H9 (cell line): ENCODE results near the gene TRIO. TPM values are rescaled to one million over a fixed set of nuclear protein-coding genes. Genes with fewer than 3 reads are reported as not detected.

Experiments used
- DNase-seq: peaks from one replicate; pipeline ENCODE4 v3.0.0-alpha.2; 2017
- H2AFZ ChIP-seq: one replicate; pipeline ENCODE4 v1.6.1; 2013; ENCODE audit warnings: mild to moderate bottlenecking, low read length, control low read depth, moderate library complexity
- H2AK5ac ChIP-seq: 2 replicates; pipeline ENCODE4 v1.6.1; 2013; ENCODE audit warnings: low read length, control low read depth, mixed read lengths; ENCODE audit not compliant: insufficient read length
- H2BK120ac ChIP-seq: one replicate; pipeline ENCODE4 v1.6.1; 2013; ENCODE audit warnings: low read depth, mild to moderate bottlenecking, low read length, control low read depth, inconsistent platforms; ENCODE audit not compliant: poor library complexity, severe bottlenecking
- H2BK12ac ChIP-seq: 2 replicates; pipeline ENCODE4 v1.6.1; 2013; ENCODE audit warnings: low read length, control low read depth, mixed read lengths, low read depth; ENCODE audit not compliant: insufficient read length
- H2BK15ac ChIP-seq: 2 replicates; pipeline ENCODE4 v1.6.1; 2013; ENCODE audit warnings: low read depth, low read length, control low read depth
- H2BK20ac ChIP-seq: one replicate; pipeline ENCODE4 v1.6.1; 2013; ENCODE audit warnings: low read depth, mild to moderate bottlenecking, low read length, control low read depth, inconsistent platforms; ENCODE audit not compliant: poor library complexity, severe bottlenecking
- H2BK5ac ChIP-seq: 2 replicates; pipeline ENCODE4 v1.6.1; 2013; ENCODE audit warnings: low read length, control low read depth, mixed read lengths; ENCODE audit not compliant: insufficient read length
- H3K14ac ChIP-seq: 2 replicates; pipeline ENCODE4 v1.6.1; 2013; ENCODE audit warnings: low read length, control low read depth; ENCODE audit not compliant: insufficient read depth
- H3K18ac ChIP-seq: 2 replicates; pipeline ENCODE4 v1.6.1; 2013; ENCODE audit warnings: low read depth, mild to moderate bottlenecking, mixed read lengths, low read length, control low read depth; ENCODE audit not compliant: insufficient read length
- H3K23ac ChIP-seq: 2 replicates; pipeline ENCODE4 v1.6.1; 2013; ENCODE audit warnings: low read length, control low read depth, mixed read lengths, low read depth; ENCODE audit not compliant: insufficient read length
- H3K23me2 ChIP-seq: 2 replicates; pipeline ENCODE4 v1.6.1; 2013; ENCODE audit warnings: low read depth, mild to moderate bottlenecking, mixed read lengths, low read length, control low read depth; ENCODE audit not compliant: insufficient read length, poor library complexity, severe bottlenecking
- H3K27ac ChIP-seq: 2 replicates; pipeline ENCODE4 v1.5.1; 2013; ENCODE audit warnings: low read length, control low read depth, mixed read lengths, low read depth; ENCODE audit not compliant: insufficient read length
- H3K27me3 ChIP-seq: 2 replicates; pipeline ENCODE4 v1.6.1; 2013; ENCODE audit warnings: low read length, control low read depth, inconsistent platforms; ENCODE audit not compliant: insufficient read depth
- H3K4ac ChIP-seq: 2 replicates; pipeline ENCODE4 v1.6.1; 2013; ENCODE audit warnings: low read depth, mild to moderate bottlenecking, control low read depth, inconsistent platforms, low read length, moderate library complexity
- H3K4me1 ChIP-seq: 2 replicates; pipeline ENCODE4 v1.6.1; 2013; ENCODE audit warnings: low read length, control low read depth, inconsistent platforms; ENCODE audit not compliant: insufficient read depth
- H3K4me2 ChIP-seq: 2 replicates; pipeline ENCODE4 v1.6.1; 2013; ENCODE audit warnings: low read length, control low read depth, mixed read lengths; ENCODE audit not compliant: insufficient read length, insufficient read depth
- H3K56ac ChIP-seq: 2 replicates; pipeline ENCODE4 v1.6.1; 2013; ENCODE audit warnings: low read depth, mild to moderate bottlenecking, mixed read lengths, low read length, control low read depth; ENCODE audit not compliant: insufficient read length
- H3K79me1 ChIP-seq: 2 replicates; pipeline ENCODE4 v1.6.1; 2013; ENCODE audit warnings: low read depth, mild to moderate bottlenecking, moderate library complexity, low read length, control low read depth, inconsistent platforms; ENCODE audit not compliant: insufficient read depth, poor library complexity, severe bottlenecking
- H3K79me2 ChIP-seq: 2 replicates; pipeline ENCODE4 v1.6.1; 2013; ENCODE audit warnings: low read length, control low read depth, inconsistent platforms; ENCODE audit not compliant: insufficient read depth
- H3K9ac ChIP-seq: 2 replicates; pipeline ENCODE4 v1.6.1; 2013; ENCODE audit warnings: low read length, control low read depth, mixed read lengths; ENCODE audit not compliant: insufficient read length; ENCODE audit errors: extremely low read depth
- H3K9me3 ChIP-seq: one replicate; pipeline ENCODE4 v1.6.1; 2013; ENCODE audit warnings: low read depth, low read length, inconsistent platforms; ENCODE audit not compliant: control insufficient read depth
- H3T11ph ChIP-seq: one replicate; pipeline ENCODE4 v1.6.1; 2013; ENCODE audit warnings: mild to moderate bottlenecking, low read length, control low read depth, inconsistent platforms
- H4K20me1 ChIP-seq: one replicate; pipeline ENCODE4 v1.6.1; 2013; ENCODE audit not compliant: control insufficient read depth, insufficient read length, insufficient read depth
- H4K5ac ChIP-seq: 2 replicates; pipeline ENCODE4 v1.6.1; 2013; ENCODE audit warnings: low read depth, mild to moderate bottlenecking, mixed read lengths, low read length, control low read depth; ENCODE audit not compliant: insufficient read length
- H4K8ac ChIP-seq: replicated peaks from 2 replicates; pipeline ENCODE4 v1.6.1; 2013; ENCODE audit warnings: low read length, control low read depth, mixed read lengths, low read depth; ENCODE audit not compliant: insufficient read length
- H4K91ac ChIP-seq: 2 replicates; pipeline ENCODE4 v1.6.1; 2013; ENCODE audit warnings: low read depth, mild to moderate bottlenecking, moderate library complexity, mixed read lengths, low read length, control low read depth; ENCODE audit not compliant: insufficient read length
- H3K27ac Mint-ChIP-seq, 3 experiments: 2 replicates in 2 of 3; 3 replicates in 1 of 3; pipeline ENCODE4 v1.8.0; 2020 to 2021; ENCODE audit warnings: mixed read lengths in 3 of 3, mild to moderate bottlenecking in 1 of 3, moderate library complexity in 1 of 3
- H3K27me3 Mint-ChIP-seq: 2 replicates; pipeline ENCODE4 v1.8.0; 2021; ENCODE audit warnings: low read depth, mild to moderate bottlenecking, moderate library complexity, mixed read lengths
- H3K36me3 Mint-ChIP-seq, 3 experiments: 2 replicates in 2 of 3; 3 replicates in 1 of 3; pipeline ENCODE4 v1.8.0; 2020 to 2021; ENCODE audit warnings: low read depth in 3 of 3, mixed read lengths in 3 of 3; ENCODE audit not compliant: insufficient read depth in 1 of 3
- H3K4me1 Mint-ChIP-seq, 2 experiments: 2 replicates each; pipeline ENCODE4 v1.8.0; 2020; ENCODE audit warnings: mixed read lengths in 2 of 2
- H3K4me3 Mint-ChIP-seq, 2 experiments: 2 replicates in 1 of 2; 3 replicates in 1 of 2; pipeline ENCODE4 v1.8.0; 2020 to 2021; ENCODE audit warnings: mild to moderate bottlenecking in 2 of 2, mixed read lengths in 2 of 2, moderate library complexity in 1 of 2
- H3K9me3 Mint-ChIP-seq, 2 experiments: 2 replicates in 1 of 2; 3 replicates in 1 of 2; pipeline ENCODE4 v1.8.0; 2020; ENCODE audit warnings: mild to moderate bottlenecking in 2 of 2, mixed read lengths in 2 of 2, moderate library complexity in 1 of 2
- WGBS: extraction: QIAGEN DNeasy Blood & Tissue Kit; methylation state at CpG from one replicate; pipeline ENCODE4 v1.1.7; 2013; ENCODE audit warnings: missing lambda C conversion rate, low lambda C conversion rate, mixed read lengths; ENCODE audit not compliant: insufficient read length; ENCODE audit errors: extremely low coverage; 5-methylcytosine and 5-hydroxymethylcytosine counted together
- total RNA-seq: library from RNA; stranded (reverse); gene quantifications from 2 replicates; pipeline ENCODE4 v1.2.1, GENCODE V29; 2021
- TF ChIP-seq, protein P1 (sequence below): fragments of 200-600 bp; sonication (generic); conservative IDR thresholded peaks from 3 replicates; pipeline ENCODE4 v1.8.0; 2021; ENCODE audit warnings: antibody characterized with exemption, mild to moderate bottlenecking

TRIO gene
- total RNA-seq, 1 experiment from 2014 or later: 87.8 TPM

DNA sequence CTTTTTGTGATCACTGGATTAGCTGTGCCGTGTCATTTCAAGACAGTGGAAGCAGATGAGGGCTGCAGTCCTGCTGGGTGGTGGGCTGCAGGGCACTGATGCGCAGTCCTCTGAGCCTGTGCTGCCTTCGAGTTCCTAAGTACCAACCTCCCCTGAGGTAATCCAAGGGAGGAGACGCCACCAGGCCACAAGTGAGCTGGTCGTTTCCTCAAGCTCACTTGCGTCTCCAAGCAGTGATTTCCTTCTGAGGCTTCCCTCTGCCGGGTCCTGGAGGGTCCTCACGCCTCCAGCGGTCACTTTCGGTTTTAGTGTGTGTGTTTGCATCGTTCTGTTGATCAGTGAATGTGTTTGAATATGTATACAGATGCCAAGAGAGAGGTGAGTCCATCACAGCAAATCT is 115.7 kb downstream of the TRIO start:
- Histone ChIP-seq H3K56ac (no peak overlapping the region), H3K79me2 (peaks cover 19% of the 10 kb centered on the region; the same call in 1 of the 2 replicates), H3K4ac (no peak overlapping the region), H3K79me1 (no peaks in the 10 kb centered on the region), H2BK120ac (no peak overlapping the region), H3K23me2 (no peaks in the 10 kb centered on the region), H2BK15ac (no peak overlapping the region), H3K4me2 (peak overlapping the region; percentile 37), H3K23ac (no peak overlapping the region), H2AK5ac (no peak overlapping the region), H2AFZ (no peak overlapping the region), H4K91ac (no peak overlapping the region), H3K18ac (peak overlapping the region; percentile 77), H2BK12ac (no peak overlapping the region), H3K14ac (peak overlapping the region; percentile 89), H2BK20ac (no peak overlapping the region), H3K9me3 (no peaks in the 10 kb centered on the region), H4K8ac (no peak overlapping the region), H3K4me1 (peaks cover 41% of the 10 kb centered on the region), H3K27me3 (no peaks in the 10 kb centered on the region), H4K5ac (no peak overlapping the region), H3K9ac (no peak overlapping the region), H4K20me1 (no peaks in the 10 kb centered on the region), H3K27ac (peak overlapping the region; percentile 57), H3T11ph (no peak overlapping the region), H2BK5ac (no peak overlapping the region)
- TF ChIP-seq, protein P1, sequence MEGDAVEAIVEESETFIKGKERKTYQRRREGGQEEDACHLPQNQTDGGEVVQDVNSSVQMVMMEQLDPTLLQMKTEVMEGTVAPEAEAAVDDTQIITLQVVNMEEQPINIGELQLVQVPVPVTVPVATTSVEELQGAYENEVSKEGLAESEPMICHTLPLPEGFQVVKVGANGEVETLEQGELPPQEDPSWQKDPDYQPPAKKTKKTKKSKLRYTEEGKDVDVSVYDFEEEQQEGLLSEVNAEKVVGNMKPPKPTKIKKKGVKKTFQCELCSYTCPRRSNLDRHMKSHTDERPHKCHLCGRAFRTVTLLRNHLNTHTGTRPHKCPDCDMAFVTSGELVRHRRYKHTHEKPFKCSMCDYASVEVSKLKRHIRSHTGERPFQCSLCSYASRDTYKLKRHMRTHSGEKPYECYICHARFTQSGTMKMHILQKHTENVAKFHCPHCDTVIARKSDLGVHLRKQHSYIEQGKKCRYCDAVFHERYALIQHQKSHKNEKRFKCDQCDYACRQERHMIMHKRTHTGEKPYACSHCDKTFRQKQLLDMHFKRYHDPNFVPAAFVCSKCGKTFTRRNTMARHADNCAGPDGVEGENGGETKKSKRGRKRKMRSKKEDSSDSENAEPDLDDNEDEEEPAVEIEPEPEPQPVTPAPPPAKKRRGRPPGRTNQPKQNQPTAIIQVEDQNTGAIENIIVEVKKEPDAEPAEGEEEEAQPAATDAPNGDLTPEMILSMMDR: peak; percentile 58
- H3K27ac Mint-ChIP-seq: peak overlapping the region; percentile 27 to 95 (median 77)
- peaks cover 6 to 11% of the 10 kb centered on the region in 2 experiments; a peak in 4 of 5 replicates for H3K9me3 Mint-ChIP-seq
- H3K4me1 Mint-ChIP-seq: peaks cover 75 to 79% of the 10 kb centered on the region in 2 experiments
- peaks cover 9 to 12% (median 12%) of the 10 kb centered on the region in 3 experiments; a peak in 6 of 7 replicates for H3K36me3 Mint-ChIP-seq
- H3K27me3 Mint-ChIP-seq: no peaks in the 10 kb centered on the region
- peak; percentile 78 for DNase-seq
- H3K4me3 Mint-ChIP-seq: peak overlapping the region; percentile 2 to 43; a peak in 3 of 5 replicates
- no CpG with 5 or more reads among the region's 11 CpGs for WGBS
